GM21360 (cell line): ENCODE results near the gene COPZ1.
"Not testable (repeated sequence)": the region's sequence is repeated elsewhere in the genome, so short reads cannot be mapped to it uniquely, and the experiment has no call there.

Experiments used
- ATAC-seq: cut with Tn5 transposase; IDR thresholded peaks from one replicate; pipeline ENCODE4 v1.9.1; 2021; ENCODE audit warnings: mild to moderate bottlenecking, moderate library complexity; ENCODE audit not compliant: unreplicated experiment

COPZ1 gene

GRCh38 chr12:54294152-54294952 lies 30.6 kb upstream of the COPZ1 start:
- ATAC-seq = no peak

- no peak for ATAC-seq
Observed at GRCh38 chr12:54294953-54295566, 29.9 kb upstream of the COPZ1 start.

DNA sequence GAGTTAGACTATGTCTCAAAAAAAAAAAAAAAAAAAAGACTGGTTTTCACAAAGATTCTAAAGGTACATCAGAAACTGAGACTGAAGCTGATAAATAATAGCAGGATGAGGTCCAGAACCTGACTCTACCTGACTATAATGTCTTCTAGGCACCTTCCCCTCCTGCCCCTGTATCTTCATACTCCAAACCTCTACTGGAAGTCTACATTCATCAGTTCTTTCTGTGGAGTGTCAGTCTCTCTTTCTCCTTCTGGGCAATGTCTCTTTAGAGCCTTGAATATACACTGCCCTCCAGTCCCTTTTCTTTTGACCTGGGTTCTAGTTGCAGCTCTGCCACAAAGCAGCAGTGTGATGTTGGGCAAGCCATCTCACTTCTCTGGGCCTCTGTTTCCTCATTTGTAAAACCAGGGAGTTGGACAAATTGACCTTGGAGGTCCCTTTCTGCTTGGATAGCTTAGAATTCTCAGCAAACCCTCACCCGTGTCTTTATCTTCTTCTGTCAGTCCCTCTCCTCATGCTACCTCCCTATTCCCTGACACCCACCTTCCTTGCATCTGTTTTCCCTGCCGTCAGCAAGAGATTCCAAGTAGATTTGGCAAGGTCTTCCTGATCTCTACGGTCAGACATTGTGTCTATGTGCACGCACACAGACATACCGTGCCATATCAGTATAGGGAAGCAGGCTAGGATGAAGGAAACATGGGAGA lies 28.4 kb upstream of the COPZ1 start:
- no peak for ATAC-seq

- no peak for ATAC-seq
Observed at GRCh38 chr12:54298904-54299303, 26.0 kb upstream of the COPZ1 start.

DNA sequence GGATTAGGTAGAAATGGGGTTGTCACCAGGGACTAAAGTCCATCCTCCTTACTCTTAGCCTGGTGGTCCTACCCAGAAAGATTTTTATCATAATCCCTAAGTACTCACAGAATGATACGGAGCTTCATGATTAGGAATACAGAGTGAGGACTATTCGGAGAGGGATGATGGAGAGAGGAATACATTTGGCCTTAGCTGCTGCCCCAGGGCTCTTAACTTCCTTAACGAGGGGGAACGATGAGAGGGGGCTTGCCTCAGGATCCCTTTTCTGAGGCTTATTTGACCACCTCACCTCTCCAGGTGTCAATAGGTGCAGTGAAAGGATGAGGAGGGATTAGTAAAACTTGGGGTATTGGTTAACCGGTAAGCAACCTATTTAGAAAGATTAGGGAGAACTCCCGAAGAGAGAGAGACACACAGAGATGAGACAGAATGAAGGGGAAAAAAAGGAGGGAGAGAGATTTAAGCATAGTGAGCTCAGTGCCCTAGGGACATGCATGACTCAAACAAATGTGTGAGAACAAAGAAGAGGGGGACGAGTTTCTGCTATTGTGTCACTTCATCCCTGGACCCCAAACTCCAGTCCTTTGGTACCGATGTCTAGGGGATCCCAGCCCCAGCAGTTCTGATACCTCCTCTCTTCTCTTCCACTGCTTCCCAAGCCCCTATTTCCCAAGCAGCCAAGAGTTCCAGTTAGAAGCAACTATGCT lies 25.3 kb upstream of the COPZ1 start:
- ATAC-seq = no peak

GRCh38 chr12:54300225-54300731 lies 24.7 kb upstream of the COPZ1 start:
- no peak for ATAC-seq

GRCh38 chr12:54300732-54301427 lies 24.1 kb upstream of the COPZ1 start, which contains the start of gene NFE2:
Gene NFE2 (minus strand): TSS chr12:54301015. CDS start chr12:54295248, 5,767 bp downstream.
- no peak for ATAC-seq

DNA sequence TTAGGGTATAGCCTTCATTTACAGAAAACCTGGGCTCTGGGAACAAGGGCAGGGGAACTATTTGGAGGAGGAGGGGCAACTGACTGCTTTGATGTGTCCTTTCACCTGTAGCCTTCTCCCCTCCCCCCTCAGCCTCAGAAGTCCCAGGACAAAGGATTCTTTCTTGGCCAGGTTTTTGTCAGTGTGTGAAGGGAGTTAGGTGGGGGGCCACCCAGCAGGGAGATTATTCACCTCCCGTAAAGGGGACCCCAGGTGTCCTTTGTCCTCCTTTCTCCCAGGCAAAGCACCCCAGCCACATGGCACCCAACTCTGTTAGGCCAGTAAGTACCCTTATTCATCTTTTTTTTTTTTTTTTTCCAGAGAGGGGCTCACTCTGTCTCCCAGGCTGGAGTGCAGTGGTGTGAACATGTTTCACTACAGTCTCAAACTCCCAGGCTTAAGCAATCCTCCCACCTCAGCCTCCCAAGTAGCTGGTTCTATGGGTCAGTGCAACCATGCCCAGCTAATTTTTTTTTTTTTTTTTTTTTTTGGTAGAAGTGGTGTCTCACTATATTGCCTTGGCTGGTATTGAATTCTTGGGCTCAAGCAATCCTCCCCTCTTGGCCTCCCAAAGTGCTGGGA lies 23.4 kb upstream of the COPZ1 start:
- ATAC-seq = no peak

- no peak for ATAC-seq
Observed at GRCh38 chr12:54303640-54304039, 21.3 kb upstream of the COPZ1 start.

DNA sequence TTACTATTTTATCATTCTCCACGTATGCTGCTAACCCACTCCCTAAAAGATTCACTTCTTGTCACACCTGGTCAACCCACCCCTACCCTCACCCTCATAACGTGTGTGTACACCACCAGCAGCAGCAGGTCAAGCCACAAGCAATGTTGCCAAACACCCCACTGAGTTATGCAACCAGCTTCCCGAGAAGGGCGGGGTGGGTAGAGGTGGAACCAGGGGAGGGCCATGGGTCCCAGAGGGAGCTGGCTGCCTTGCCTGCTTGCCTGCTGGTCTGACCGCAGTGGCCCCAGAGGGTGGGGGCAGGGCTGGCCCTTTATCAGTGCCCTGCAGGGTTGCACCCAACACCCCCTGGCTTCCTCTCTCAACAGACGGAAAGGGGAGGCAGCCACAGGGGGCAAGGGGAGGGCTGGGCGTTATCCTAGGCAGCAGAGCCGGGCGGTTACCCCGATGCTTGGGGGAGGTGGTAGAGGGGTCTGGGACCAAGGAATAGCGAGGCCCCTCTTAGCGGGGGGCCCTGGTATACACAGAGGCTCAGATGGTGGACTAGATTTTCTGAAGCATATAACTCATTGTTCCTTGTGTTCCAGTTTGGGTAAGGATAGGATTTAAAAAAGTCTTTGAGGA lies 20.6 kb upstream of the COPZ1 start:
- no peak for ATAC-seq

DNA sequence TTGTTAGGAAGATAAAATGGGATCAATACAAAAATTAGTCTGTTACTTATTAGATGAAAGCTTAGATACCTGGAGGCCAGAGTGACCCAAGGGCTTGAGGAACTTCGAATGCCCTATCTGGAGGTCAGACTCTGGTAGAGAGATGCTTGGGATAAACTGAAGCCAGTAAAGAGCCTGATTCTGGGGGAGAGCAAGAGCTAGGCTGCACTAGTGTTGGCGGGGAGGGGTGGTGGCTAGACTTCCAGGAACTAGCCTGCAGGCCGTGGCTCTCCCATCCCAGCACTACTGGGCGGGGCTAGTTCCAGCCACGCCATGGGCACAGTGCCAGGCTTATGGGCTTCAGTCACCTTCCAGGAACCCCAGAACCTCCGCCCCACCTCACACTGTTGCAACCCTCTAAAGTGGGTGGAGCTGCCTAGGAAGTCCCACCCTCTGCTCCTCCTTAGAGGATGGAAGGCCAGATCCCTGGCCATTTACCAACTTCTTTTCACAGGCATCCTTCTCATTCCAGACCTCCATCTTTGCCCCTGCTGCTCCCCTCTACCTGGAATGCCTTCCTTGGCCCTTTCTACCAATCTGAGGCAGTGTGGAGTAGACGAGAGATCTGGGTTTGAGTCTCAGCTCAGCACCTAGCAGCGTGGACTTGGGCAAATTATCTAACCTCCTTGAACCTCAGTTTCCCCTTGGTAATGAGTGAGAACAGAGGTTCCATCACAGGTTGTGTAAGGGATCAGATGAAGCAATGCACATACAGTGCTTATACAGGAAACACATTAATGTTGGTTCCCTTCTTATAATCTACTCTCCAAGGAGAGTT lies 17.8 kb upstream of the COPZ1 start:
- ATAC-seq = no peak

DNA sequence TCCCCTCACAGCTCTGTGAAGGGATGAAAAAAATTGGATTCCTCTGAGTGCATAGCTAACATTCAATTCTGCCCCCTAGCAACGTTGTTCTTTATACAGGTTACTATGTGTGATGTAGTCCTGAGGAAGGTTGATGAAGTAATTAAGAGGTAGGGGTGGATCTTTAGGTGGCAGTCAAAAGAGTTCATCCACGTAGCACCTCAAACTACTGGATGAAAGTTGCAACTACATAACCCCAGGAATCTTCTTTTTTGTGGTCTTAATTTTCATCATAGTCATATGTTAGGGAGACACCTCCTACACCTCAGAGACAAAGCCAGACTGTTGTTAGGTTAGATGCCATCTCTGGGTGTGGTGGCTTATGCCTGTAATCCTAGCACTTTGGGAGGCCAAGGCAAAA lies 13.9 kb upstream of the COPZ1 start:
- no peak for ATAC-seq

DNA sequence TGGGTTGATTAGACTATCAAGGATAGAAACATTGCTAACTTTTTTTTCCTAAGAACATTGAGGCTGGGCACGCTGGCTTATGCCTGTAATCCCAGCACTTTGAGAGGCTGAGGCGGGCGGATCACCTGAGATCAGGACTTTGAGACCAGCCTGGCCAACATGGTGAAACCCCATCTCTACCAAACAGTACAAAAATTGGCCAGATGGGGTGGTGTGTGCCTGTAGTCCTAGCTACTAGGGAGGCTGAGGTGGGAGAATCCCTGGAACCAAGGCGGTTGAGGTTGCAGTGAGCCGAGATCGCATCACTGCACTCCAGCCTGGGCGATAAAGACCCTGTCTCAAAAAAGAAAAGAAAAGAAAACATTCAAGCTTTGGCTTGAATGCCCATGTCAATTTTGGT lies 12.6 kb upstream of the COPZ1 start:
- not testable (repeated sequence) for ATAC-seq

GRCh38 chr12:54321363-54321762 lies 3.6 kb upstream of the COPZ1 start:
- no peak for ATAC-seq

- ATAC-seq = not testable (repeated sequence)
Observed at GRCh38 chr12:54325442-54326109, 645 bp downstream of the COPZ1 start.

- no peak for ATAC-seq
Observed at GRCh38 chr12:54328595-54329337, 3.8 kb downstream of the COPZ1 start.

DNA sequence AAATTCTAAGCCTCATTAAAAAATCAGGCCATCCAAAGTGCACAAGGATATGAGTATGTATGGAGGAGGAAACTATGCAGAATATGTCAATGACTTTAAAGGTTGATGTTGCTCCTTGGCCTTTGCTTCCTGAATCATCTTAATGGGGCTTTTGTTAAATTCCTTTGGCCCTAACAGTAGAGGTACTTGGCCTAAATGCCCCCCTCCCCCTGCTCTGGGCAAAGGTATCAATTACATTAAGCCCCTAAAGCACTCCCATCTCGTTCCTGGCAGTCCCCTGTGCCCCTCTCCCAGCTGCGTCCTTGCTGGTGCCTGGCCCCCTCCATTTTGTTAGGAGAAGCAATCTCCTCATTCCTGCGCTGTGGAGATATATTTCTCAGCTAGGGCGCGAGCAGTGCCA lies 4.8 kb downstream of the COPZ1 start:
- ATAC-seq = no peak
